HFF-Myc (cell line): ENCODE measurements around the gene LRIG1.
A peak's percentile ranks its signal among the peaks of the same experiment; 100 is the strongest.

Source experiments
- DNase-seq: peaks from one replicate; pipeline ENCODE4 v3.0.0-alpha.2; 2011; ENCODE audit warnings: low read depth; ENCODE audit errors: extremely low read depth
- H3K4me3 ChIP-seq: replicated peaks from 2 replicates; pipeline ENCODE4 v1.5.1; 2011; ENCODE audit warnings: low read depth, mild to moderate bottlenecking, control low read depth, low read length
- TF ChIP-seq, protein P1 (sequence below): IDR thresholded peaks from 2 replicates; pipeline ENCODE4 v1.5.1; 2012; ENCODE audit warnings: mild to moderate bottlenecking, low read depth, low read length, control low read depth; ENCODE audit errors: missing control alignments

The LRIG1 gene

GRCh38 chr3:66338927-66339326 is 161.9 kb downstream of the LRIG1 start:
- no peak overlapping the region for H3K4me3 ChIP-seq
- peak; percentile 75 for DNase-seq
- TF ChIP-seq, protein P1, sequence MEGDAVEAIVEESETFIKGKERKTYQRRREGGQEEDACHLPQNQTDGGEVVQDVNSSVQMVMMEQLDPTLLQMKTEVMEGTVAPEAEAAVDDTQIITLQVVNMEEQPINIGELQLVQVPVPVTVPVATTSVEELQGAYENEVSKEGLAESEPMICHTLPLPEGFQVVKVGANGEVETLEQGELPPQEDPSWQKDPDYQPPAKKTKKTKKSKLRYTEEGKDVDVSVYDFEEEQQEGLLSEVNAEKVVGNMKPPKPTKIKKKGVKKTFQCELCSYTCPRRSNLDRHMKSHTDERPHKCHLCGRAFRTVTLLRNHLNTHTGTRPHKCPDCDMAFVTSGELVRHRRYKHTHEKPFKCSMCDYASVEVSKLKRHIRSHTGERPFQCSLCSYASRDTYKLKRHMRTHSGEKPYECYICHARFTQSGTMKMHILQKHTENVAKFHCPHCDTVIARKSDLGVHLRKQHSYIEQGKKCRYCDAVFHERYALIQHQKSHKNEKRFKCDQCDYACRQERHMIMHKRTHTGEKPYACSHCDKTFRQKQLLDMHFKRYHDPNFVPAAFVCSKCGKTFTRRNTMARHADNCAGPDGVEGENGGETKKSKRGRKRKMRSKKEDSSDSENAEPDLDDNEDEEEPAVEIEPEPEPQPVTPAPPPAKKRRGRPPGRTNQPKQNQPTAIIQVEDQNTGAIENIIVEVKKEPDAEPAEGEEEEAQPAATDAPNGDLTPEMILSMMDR: no peak

GRCh38 chr3:66336333-66336766 is 164.5 kb downstream of the LRIG1 start:
- TF ChIP-seq, protein P1: no peak
- peak; percentile 42 for DNase-seq
- no peak overlapping the region for H3K4me3 ChIP-seq

DNA sequence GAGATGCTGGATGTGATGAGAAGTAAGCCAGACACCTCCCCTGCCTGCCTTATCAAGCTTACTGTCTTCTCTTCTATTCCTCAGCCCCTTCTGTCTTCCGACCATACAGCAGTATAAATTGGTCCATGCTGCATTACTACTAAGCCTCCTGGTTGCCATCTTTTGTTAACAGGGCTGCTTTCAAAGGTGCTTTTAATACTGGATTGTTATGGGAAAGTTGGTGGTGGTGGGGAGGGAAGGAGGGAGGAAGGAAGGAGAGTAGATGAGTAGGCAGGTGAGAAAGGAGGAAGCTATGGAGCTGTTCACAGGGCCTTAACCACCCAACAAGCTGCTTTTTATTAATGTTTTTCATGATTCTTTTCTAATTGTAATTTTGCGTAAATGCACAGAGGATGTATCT is 165.2 kb downstream of the LRIG1 start:
- DNase-seq: no peak
- TF ChIP-seq, protein P1: no peak

More for the DNA sequence above, 165.2 kb downstream of the LRIG1 start:
- H3K4me3 ChIP-seq: no peak overlapping the region
